Measurements from ENCODE around the gene LEPROT. TPM values are rescaled to one million over a fixed set of nuclear protein-coding genes. Genes with fewer than 3 reads are reported as not detected.

LEPROT gene
- total RNA-seq, 1 donor from 2014 or later: 49.2 TPM

GRCh38 chr1:65471213-65471833 is 50.9 kb downstream of the LEPROT start:
- Histone ChIP-seq H3K36me3 (no peaks in the 10 kb centered on the region), H3K4me3 (no peak overlapping the region), H3K27ac (no peak overlapping the region), H4K20me1 (ENCODE audit: low read depth) (no peaks in the 10 kb centered on the region), H3F3A (ENCODE audit: low read depth) (no peaks in the 10 kb centered on the region), H3K27me3 (no peaks in the 10 kb centered on the region), H3K79me2 (ENCODE audit: low read depth) (no peaks in the 10 kb centered on the region), H3K4me2 (no peak overlapping the region), H3K4me1 (peaks cover 17% of the 10 kb centered on the region), H2AFZ (replicated peaks) (no peak overlapping the region), H3K9me3 (ENCODE audit: low read depth) (no peaks in the 10 kb centered on the region), H3K9ac (no peak overlapping the region)
- Mint-ChIP-seq H3K4me1 (peaks cover 11% of the 10 kb centered on the region), H3K36me3 (no peaks in the 10 kb centered on the region), H3K9me3 (no peaks in the 10 kb centered on the region), H3K27ac (no peak overlapping the region), H3K27me3 (ENCODE audit: insufficient read depth, low read depth) (peaks cover 3% of the 10 kb centered on the region), H3K4me3 (no peak overlapping the region)
- TF ChIP-seq EZH2 (IDR thresholded peaks at IDR 0.05): no peak
- no peak for TF ChIP-seq CTCF (IDR thresholded peaks at IDR 0.05)
- no peak for TF ChIP-seq EZH2phosphoT487 (IDR thresholded peaks at IDR 0.05)
- DNase-seq (ENCODE audit: low spot score): no peak

DNA sequence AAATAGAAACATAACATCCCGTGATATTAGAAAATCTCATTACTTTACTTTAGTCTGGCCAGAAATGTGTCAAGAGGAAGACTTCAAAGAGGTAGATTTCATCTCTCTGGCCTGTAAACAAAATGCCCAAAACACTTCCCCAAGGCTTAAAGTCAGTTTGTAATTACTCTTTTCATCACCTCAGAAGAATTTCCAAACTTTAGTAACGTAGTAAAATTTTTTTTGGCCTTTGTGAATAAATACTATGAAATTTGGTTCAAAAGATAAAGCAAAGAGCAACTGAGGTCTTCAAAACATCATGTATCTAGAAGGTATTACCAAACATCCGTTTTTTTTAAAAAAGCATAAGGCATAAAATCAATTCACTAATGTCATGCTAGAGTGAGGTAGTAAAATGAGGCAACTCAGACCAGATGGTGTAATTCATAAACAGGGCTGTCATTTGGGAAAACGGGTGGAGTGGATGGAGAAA is 51.4 kb downstream of the LEPROT start:
- no peaks in the 10 kb centered on the region for H3K36me3 Mint-ChIP-seq
- Histone ChIP-seq H3F3A (ENCODE audit: low read depth) (no peaks in the 10 kb centered on the region), H3K4me1 (peaks cover 15% of the 10 kb centered on the region), H3K36me3 (no peaks in the 10 kb centered on the region), H3K27me3 (no peaks in the 10 kb centered on the region), H2AFZ (replicated peaks) (no peak overlapping the region), H3K9me3 (ENCODE audit: low read depth) (no peaks in the 10 kb centered on the region), H4K20me1 (ENCODE audit: low read depth) (no peaks in the 10 kb centered on the region), H3K27ac (no peak overlapping the region), H3K79me2 (ENCODE audit: low read depth) (no peaks in the 10 kb centered on the region), H3K4me2 (no peak overlapping the region), H3K9ac (no peak overlapping the region), H3K4me3 (no peak overlapping the region)
- peaks cover 11% of the 10 kb centered on the region for H3K4me1 Mint-ChIP-seq
- H3K27me3 Mint-ChIP-seq (ENCODE audit: insufficient read depth, low read depth): peaks cover 3% of the 10 kb centered on the region
- no peak overlapping the region for H3K4me3 Mint-ChIP-seq
- no peaks in the 10 kb centered on the region for H3K9me3 Mint-ChIP-seq
- no peak overlapping the region for H3K27ac Mint-ChIP-seq
- TF ChIP-seq CTCF (IDR thresholded peaks at IDR 0.05): no peak
- no peak for TF ChIP-seq EZH2 (IDR thresholded peaks at IDR 0.05)
- TF ChIP-seq EZH2phosphoT487 (IDR thresholded peaks at IDR 0.05): no peak
- DNase-seq (ENCODE audit: low spot score): no peak

DNA sequence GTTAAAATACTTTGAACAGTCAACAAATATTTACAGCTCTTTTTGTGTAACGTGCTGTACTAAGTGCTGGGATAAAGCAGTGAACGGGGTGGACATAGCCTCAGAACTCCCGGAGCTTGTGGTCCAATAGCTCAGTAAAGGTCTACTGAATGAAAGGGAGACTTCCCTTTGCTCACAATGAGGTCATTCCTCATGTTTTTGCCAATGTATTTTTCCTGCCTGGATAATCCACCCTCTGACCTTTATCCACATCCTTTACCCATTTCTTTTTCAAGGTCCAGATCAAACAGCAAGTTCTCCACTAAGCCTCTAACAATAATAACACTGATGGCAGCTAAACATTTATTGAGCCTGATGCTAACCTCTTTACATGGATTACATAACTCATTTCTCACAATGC is 55.9 kb downstream of the LEPROT start:
- Histone ChIP-seq H3K79me2 (ENCODE audit: low read depth) (no peaks in the 10 kb centered on the region), H3K36me3 (no peaks in the 10 kb centered on the region), H3K4me3 (no peak overlapping the region), H3K4me2 (no peak overlapping the region), H4K20me1 (ENCODE audit: low read depth) (no peaks in the 10 kb centered on the region), H3K9me3 (ENCODE audit: low read depth) (no peaks in the 10 kb centered on the region), H2AFZ (replicated peaks) (no peak overlapping the region), H3K27me3 (no peaks in the 10 kb centered on the region), H3K27ac (no peak overlapping the region), H3F3A (ENCODE audit: low read depth) (no peaks in the 10 kb centered on the region), H3K9ac (no peak overlapping the region), H3K4me1 (no peaks in the 10 kb centered on the region)
- Mint-ChIP-seq H3K9me3 (no peaks in the 10 kb centered on the region), H3K4me3 (no peak overlapping the region), H3K27me3 (ENCODE audit: insufficient read depth, low read depth) (peaks cover 3% of the 10 kb centered on the region), H3K36me3 (no peaks in the 10 kb centered on the region), H3K4me1 (peaks cover 4% of the 10 kb centered on the region), H3K27ac (no peak overlapping the region)
- no peak for TF ChIP-seq CTCF (IDR thresholded peaks at IDR 0.05)
- no peak for TF ChIP-seq EZH2phosphoT487 (IDR thresholded peaks at IDR 0.05)
- TF ChIP-seq EZH2 (IDR thresholded peaks at IDR 0.05): no peak
- no peak for DNase-seq (ENCODE audit: low spot score)
